ENCODE data around the gene LTK.

GRCh38 chr15:41511331-41511898 lies 2.2 kb downstream of the LTK start:
- TF ChIP-seq POLR2AphosphoS5 (IDR thresholded peaks at IDR 0.05; ENCODE audit: low read depth, low read length) (no peak), TAF1 (IDR thresholded peaks at IDR 0.05; ENCODE audit: low read depth, low read length) (no peak)

Data from GM12891 (cell line).